CD4-positive, alpha-beta memory T cell (primary cell): ENCODE data around the gene FOXA2. TPM values are rescaled to one million over a fixed set of nuclear protein-coding genes. Genes with fewer than 3 reads are reported as not detected.

ENCODE experiments used
- CTCF ChIA-PET: fragments of 350-600 bp; sonication (Branson Sonifier 250); formaldehyde crosslinking; loops from one replicate; lab custom pipeline; 2021; ENCODE audit warnings: inconsistent platforms; ENCODE audit not compliant: partially characterized antibody; lab: Charles Lee
- POLR2A ChIA-PET: fragments of 350-600 bp; sonication (Branson Sonifier 250); formaldehyde crosslinking; loops from one replicate; lab custom pipeline; 2021; ENCODE audit not compliant: partially characterized antibody; lab: Charles Lee
- DNase-seq, 5 donors: peaks; one replicate each; pipeline versions ENCODE4 v3.0.0 to v3.0.0-alpha.2; 2020 to 2022; ENCODE audit warnings: mixed read lengths in 1 of 5
- H3K27ac ChIP-seq: one replicate; pipeline ENCODE4 v1.7.0; 2013; ENCODE audit warnings: low read depth, low read length
- H3K27me3 ChIP-seq: 2 replicates; pipeline ENCODE4 v1.7.0; 2013; ENCODE audit warnings: mild to moderate bottlenecking, low read length, moderate library complexity; ENCODE audit not compliant: insufficient read depth
- H3K36me3 ChIP-seq: 2 replicates; pipeline ENCODE4 v1.7.0; 2013; ENCODE audit warnings: mild to moderate bottlenecking, low read length, moderate library complexity; ENCODE audit not compliant: insufficient read depth
- H3K4me1 ChIP-seq: 2 replicates; pipeline ENCODE4 v1.7.0; 2013; ENCODE audit warnings: mild to moderate bottlenecking, low read length, moderate library complexity; ENCODE audit not compliant: insufficient read depth
- H3K4me3 ChIP-seq, 2 donors: one replicate each; pipeline ENCODE4 v1.7.0; 2013; ENCODE audit warnings: low read length in 2 of 2, mild to moderate bottlenecking in 1 of 2
- H3K9me3 ChIP-seq, 2 donors: one replicate each; pipeline ENCODE4 v1.7.0; 2013; ENCODE audit warnings: low read length in 2 of 2, control low read depth in 1 of 2; ENCODE audit not compliant: control insufficient read depth in 1 of 2
- H3K27ac Mint-ChIP-seq, 7 donors: one replicate each; pipeline ENCODE4 v1.8.0; 2020 to 2021; ENCODE audit warnings: mixed read lengths in 7 of 7, mild to moderate bottlenecking in 6 of 7, inconsistent platforms in 3 of 7, moderate library complexity in 3 of 7
- H3K27me3 Mint-ChIP-seq, 2 donors: one replicate each; pipeline ENCODE4 v1.8.0; 2020 to 2021; ENCODE audit warnings: mixed read lengths in 2 of 2
- H3K36me3 Mint-ChIP-seq, 2 donors: one replicate each; pipeline ENCODE4 v1.8.0; 2020 to 2021; ENCODE audit warnings: mixed read lengths in 2 of 2, inconsistent platforms in 1 of 2, mild to moderate bottlenecking in 1 of 2
- H3K4me1 Mint-ChIP-seq, 4 donors: one replicate each; pipeline ENCODE4 v1.8.0; 2020 to 2021; ENCODE audit warnings: mixed read lengths in 4 of 4, mild to moderate bottlenecking in 1 of 4
- H3K4me3 Mint-ChIP-seq, 8 donors: one replicate each; pipeline ENCODE4 v1.8.0; 2020 to 2021; ENCODE audit warnings: mixed read lengths in 8 of 8, mild to moderate bottlenecking in 7 of 8, moderate library complexity in 6 of 8, inconsistent platforms in 3 of 8
- H3K9me3 Mint-ChIP-seq, 8 donors: one replicate each; pipeline ENCODE4 v1.8.0; 2020 to 2021; ENCODE audit warnings: mixed read lengths in 8 of 8, mild to moderate bottlenecking in 5 of 8, inconsistent platforms in 3 of 8, moderate library complexity in 1 of 8
- intact Hi-C: fragments of 100-400 bp; cut with micrococcal nuclease; formaldehyde crosslinking; loops from one replicate; pipeline ENCODE4 v1.15.1; 2023
- polyA plus RNA-seq, 2 donors: library from polyadenylated mRNA; unstranded; fragments of 300-500 nt; fragmentation: Illumina TruSeq; gene quantifications; one replicate each; pipeline ENCODE4 v1.2.3, GENCODE V29; 2021
- total RNA-seq, 2 experiments: library from RNA; stranded (reverse); gene quantifications; one replicate each; pipeline ENCODE4 v1.2.3, GENCODE V29; 2021

FOXA2 gene
- total and polyA plus RNA-seq, 4 experiments from 2014 or later = not detected

DNA sequence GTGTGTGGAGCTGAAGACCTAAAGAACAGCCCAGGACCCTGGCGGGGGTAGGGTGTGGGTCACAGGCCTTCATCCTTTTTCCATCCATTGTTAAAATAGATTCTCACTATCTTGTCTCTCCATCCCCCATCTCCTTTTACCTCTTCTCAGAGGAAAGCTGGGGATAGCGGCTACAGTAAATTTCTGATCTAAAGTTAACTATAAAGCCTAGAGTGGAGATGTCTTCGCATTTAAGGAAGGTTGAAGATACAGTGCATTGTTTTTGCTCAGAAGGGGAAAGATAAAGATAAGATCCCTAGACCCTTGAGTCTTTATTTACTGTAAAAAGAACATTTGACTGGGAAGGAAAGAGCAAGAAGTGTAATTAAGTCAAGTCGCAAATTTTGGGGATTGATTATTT is 8.6 kb downstream of the FOXA2 start:
- ChIA-PET POLR2A (no interaction called here), CTCF (no interaction called here)
- DNase-seq = no peak
- Mint-ChIP-seq H3K9me3 (peaks cover 0 to 22% (median 13%) of the 10 kb centered on the region in 8 donors), H3K4me3 (no peak overlapping the region), H3K27me3 (peaks cover 41 to 58% of the 10 kb centered on the region in 2 donors), H3K36me3 (peaks cover 0 to 3% of the 10 kb centered on the region in 2 donors), H3K4me1 (peaks cover 0 to 2% (median 0%) of the 10 kb centered on the region in 4 donors), H3K27ac (no peak overlapping the region)
- Histone ChIP-seq H3K27me3 (peaks cover 15% of the 10 kb centered on the region), H3K4me3 (no peak overlapping the region), H3K27ac (no peak overlapping the region), H3K4me1 (no peaks in the 10 kb centered on the region), H3K9me3 (no peaks in the 10 kb centered on the region), H3K36me3 (no peaks in the 10 kb centered on the region)
- intact Hi-C loops = no loop called here

DNA sequence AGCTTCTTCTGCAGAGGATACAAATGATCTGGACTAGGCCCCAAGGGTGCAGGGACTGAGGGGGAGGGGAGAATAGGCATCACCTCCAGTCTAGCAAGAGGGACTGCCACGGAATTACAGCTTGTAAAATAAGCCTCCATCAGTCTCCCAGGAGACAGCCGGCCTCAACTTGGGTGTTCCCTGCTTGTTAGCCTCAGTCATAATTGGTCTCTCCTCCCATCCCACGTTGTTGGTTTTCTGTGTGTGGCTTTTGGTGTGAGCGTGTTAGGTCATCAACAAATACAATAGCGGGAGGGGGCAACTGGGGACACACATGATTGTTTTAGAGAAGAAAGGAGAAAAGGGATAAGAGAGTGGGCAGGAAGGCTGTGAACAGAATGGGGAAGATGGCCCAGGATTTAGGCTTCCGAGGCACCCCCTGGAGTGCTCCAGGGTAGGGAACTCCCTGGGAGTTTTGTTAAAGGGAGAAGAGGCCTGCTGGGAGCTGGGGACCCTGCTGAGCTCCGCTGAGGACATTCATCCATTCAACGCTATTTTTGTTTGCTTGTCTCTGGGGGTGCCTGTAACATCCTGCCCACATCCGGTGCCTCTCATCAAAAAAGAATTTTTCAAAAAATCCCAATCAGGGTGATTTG is 9.2 kb downstream of the FOXA2 start:
- Histone ChIP-seq H3K27ac (no peak overlapping the region), H3K27me3 (peaks cover 15% of the 10 kb centered on the region), H3K36me3 (no peaks in the 10 kb centered on the region), H3K9me3 (no peaks in the 10 kb centered on the region), H3K4me1 (no peaks in the 10 kb centered on the region), H3K4me3 (no peak overlapping the region)
- CTCF ChIA-PET = no interaction called here
- intact Hi-C loops = no loop called here
- no peak for DNase-seq
- Mint-ChIP-seq H3K4me3 (no peak overlapping the region), H3K36me3 (no peaks in the 10 kb centered on the region), H3K27ac (no peak overlapping the region), H3K27me3 (peaks cover 36 to 55% of the 10 kb centered on the region in 2 donors), H3K4me1 (peaks cover 0 to 2% (median 0%) of the 10 kb centered on the region in 4 donors), H3K9me3 (peaks cover 0 to 22% (median 11%) of the 10 kb centered on the region in 8 donors)
- POLR2A ChIA-PET = no interaction called here

DNA sequence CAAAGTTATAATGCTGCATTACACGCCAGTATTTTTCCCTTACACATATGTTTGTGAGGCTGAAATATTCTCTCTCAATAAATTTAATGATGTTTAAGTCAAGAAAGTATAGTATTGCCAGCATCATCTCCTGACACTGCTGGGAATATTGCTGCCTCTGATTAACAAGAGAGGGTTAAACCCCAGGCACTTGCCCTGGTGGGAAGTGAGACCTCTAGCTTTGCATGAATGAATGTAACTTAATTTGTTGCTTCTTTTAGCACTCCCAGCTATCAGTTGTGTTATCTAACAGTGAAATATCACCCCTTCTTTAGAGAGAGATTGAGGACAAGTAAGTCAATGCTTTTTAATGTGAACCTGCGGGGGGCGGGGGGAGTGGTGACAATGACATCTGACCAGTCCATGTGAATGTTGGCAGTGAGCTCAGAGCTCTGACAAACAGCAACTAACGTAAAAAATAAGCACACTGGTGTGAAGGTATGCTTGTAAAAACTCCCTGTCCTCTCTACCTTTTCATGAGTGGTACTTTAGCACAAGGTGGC is 9.8 kb downstream of the FOXA2 start:
- H3K27ac Mint-ChIP-seq = no peak overlapping the region
- Histone ChIP-seq H3K27ac (no peak overlapping the region), H3K27me3 (peaks cover 15% of the 10 kb centered on the region), H3K4me1 (no peaks in the 10 kb centered on the region), H3K36me3 (no peaks in the 10 kb centered on the region), H3K9me3 (no peaks in the 10 kb centered on the region), H3K4me3 (no peak overlapping the region)
- DNase-seq = no peak
- H3K27me3 Mint-ChIP-seq = peaks cover 34 to 53% of the 10 kb centered on the region in 2 donors
- no peaks in the 10 kb centered on the region for H3K36me3 Mint-ChIP-seq
- intact Hi-C loops = no loop called here
- CTCF ChIA-PET = no interaction called here
- POLR2A ChIA-PET = no interaction called here
- peaks cover 0 to 2% (median 0%) of the 10 kb centered on the region in 4 donors for H3K4me1 Mint-ChIP-seq
- H3K9me3 Mint-ChIP-seq = peaks cover 0 to 22% (median 11%) of the 10 kb centered on the region in 8 donors
- H3K4me3 Mint-ChIP-seq = no peak overlapping the region

DNA sequence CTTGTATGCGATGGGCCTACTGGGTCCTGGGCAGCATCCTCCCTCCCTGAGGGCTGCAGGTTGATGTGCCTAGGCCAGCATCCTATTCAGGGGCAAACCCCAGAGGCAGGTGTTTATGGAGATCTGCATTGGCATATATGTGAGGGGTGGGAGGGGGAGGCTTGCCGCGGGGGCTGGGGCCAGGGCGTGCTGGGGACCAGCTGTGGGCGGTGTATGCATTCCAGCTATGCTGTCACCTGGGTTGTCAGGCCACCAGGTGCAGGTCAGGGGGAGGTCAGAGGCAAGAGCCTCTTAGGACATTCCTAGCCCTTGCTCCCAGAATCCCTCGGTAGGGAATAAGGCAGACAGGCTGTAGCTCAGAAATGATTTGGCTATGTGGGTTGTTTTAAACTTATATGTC is 11.9 kb downstream of the FOXA2 start:
- Mint-ChIP-seq H3K36me3 (no peaks in the 10 kb centered on the region), H3K4me1 (no peaks in the 10 kb centered on the region), H3K27ac (no peak overlapping the region), H3K27me3 (peaks cover 35 to 50% of the 10 kb centered on the region in 2 donors), H3K9me3 (peaks cover 0 to 18% (median 6%) of the 10 kb centered on the region in 8 donors), H3K4me3 (no peak overlapping the region)
- no peak overlapping the region for H3K27ac ChIP-seq
- intact Hi-C loops = no loop called here
- H3K4me1 ChIP-seq = no peaks in the 10 kb centered on the region
- no peak for DNase-seq
- H3K36me3 ChIP-seq = no peaks in the 10 kb centered on the region
- H3K4me3 ChIP-seq = no peak overlapping the region
- H3K9me3 ChIP-seq = no peaks in the 10 kb centered on the region
- ChIA-PET CTCF (no interaction called here), POLR2A (no interaction called here)
- peaks cover 15% of the 10 kb centered on the region for H3K27me3 ChIP-seq

DNA sequence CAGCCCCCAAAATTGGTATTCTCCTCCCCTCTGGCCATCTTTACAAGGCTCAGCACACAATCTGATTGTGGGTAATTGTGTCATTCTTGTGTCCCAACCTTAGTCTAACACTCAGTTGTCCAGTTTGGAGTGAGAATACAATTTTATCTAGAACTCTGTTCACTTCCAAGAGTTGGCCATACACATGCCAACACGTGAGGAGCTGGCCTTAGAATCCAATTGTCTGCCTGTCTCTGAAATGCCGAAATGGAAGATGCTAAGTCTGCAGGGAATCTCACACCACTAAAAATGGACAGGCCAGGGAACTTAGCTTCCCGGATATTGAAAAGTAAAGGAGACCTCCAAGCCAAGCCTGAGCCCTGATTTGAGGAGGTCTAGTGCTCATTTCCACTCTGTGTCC is 12.3 kb downstream of the FOXA2 start:
- no peak overlapping the region for H3K27ac ChIP-seq
- Mint-ChIP-seq H3K36me3 (no peaks in the 10 kb centered on the region), H3K27me3 (peaks cover 39 to 55% of the 10 kb centered on the region in 2 donors), H3K9me3 (peaks cover 3 to 23% (median 8%) of the 10 kb centered on the region in 8 donors), H3K4me3 (no peak overlapping the region), H3K27ac (no peak overlapping the region), H3K4me1 (no peaks in the 10 kb centered on the region)
- ChIA-PET POLR2A (no interaction called here), CTCF (no interaction called here)
- intact Hi-C loops = no loop called here
- no peak overlapping the region for H3K4me3 ChIP-seq
- peaks cover 15% of the 10 kb centered on the region for H3K27me3 ChIP-seq
- no peaks in the 10 kb centered on the region for H3K4me1 ChIP-seq
- DNase-seq = no peak
- H3K36me3 ChIP-seq = no peaks in the 10 kb centered on the region
- H3K9me3 ChIP-seq = no peaks in the 10 kb centered on the region

DNA sequence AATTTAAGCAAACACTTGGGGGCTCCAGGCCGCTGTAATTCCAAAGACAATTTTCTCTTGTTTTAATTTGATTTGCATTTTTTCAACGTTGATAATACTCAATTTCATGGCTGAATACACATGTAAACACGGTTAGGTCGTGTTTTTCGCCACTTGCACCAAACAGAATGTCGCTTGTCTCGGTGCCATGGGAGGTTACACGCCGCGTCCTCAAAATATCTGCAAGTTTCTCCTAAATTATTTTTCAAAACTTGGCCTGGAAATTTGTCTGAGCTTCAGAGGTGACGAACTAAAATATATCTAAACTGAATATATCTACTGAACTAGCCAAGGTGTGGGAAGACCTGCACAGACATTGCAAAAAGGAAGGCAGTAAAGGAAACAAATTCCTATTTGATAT is 15.0 kb downstream of the FOXA2 start:
- peaks cover 3 to 24% (median 9%) of the 10 kb centered on the region in 8 donors for H3K9me3 Mint-ChIP-seq
- CTCF ChIA-PET = no interaction called here
- intact Hi-C loops = no loop called here
- POLR2A ChIA-PET = no interaction called here
- H3K9me3 ChIP-seq = no peaks in the 10 kb centered on the region
- peaks cover 9% of the 10 kb centered on the region for H3K27me3 ChIP-seq
- no peaks in the 10 kb centered on the region for H3K4me1 Mint-ChIP-seq
- no peak overlapping the region for H3K27ac Mint-ChIP-seq
- H3K36me3 Mint-ChIP-seq = no peaks in the 10 kb centered on the region
- H3K4me3 ChIP-seq = no peak overlapping the region
- H3K4me1 ChIP-seq = no peaks in the 10 kb centered on the region
- no peaks in the 10 kb centered on the region for H3K36me3 ChIP-seq
- DNase-seq = no peak
- no peak overlapping the region for H3K27ac ChIP-seq
- peaks cover 36 to 46% of the 10 kb centered on the region in 2 donors for H3K27me3 Mint-ChIP-seq
- H3K4me3 Mint-ChIP-seq = no peak overlapping the region

DNA sequence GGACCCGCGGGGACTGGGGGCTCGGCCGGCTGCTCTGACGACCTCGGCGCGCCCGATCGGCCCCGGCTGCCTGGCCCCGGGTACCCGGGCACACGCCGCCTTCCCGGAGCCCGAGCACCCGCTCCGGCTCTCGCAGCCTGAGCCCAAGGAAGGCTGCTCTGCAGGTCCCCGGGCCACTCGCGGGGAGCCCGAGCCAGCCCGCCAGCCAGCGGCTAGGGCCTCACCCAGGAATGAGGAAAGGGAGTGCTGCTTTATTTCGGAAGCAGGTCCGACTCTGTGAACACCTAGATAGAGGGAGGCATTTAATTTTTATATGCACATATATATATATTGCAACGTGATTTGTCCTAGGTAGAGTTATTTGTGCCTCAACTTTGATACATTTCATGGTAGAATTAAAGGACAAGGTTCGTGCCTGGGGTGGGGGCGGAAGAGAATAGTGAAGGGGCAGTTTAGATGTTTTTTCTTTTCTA is 15.5 kb downstream of the FOXA2 start:
- H3K27me3 ChIP-seq = peaks cover 13% of the 10 kb centered on the region
- Mint-ChIP-seq H3K4me3 (no peak overlapping the region), H3K27me3 (peaks cover 36 to 46% of the 10 kb centered on the region in 2 donors), H3K27ac (no peak overlapping the region), H3K9me3 (peaks cover 3 to 24% (median 9%) of the 10 kb centered on the region in 8 donors), H3K36me3 (no peaks in the 10 kb centered on the region), H3K4me1 (no peaks in the 10 kb centered on the region)
- H3K9me3 ChIP-seq = no peaks in the 10 kb centered on the region
- no peaks in the 10 kb centered on the region for H3K36me3 ChIP-seq
- intact Hi-C loops = no loop called here
- H3K4me1 ChIP-seq = no peaks in the 10 kb centered on the region
- ChIA-PET CTCF (no interaction called here), POLR2A (no interaction called here)
- no peak overlapping the region for H3K27ac ChIP-seq
- DNase-seq = no peak
- no peak overlapping the region for H3K4me3 ChIP-seq
